ENCODE data around the gene PITX1.

The PITX1 gene

GRCh38 chr5:135062216-135063055 lies 28.4 kb upstream of the PITX1 start:
- DNase-seq (ENCODE audit: low read depth): no peak

GRCh38 chr5:135061001-135061400 lies 27.0 kb upstream of the PITX1 start:
- no peak for DNase-seq (ENCODE audit: low read depth)

GRCh38 chr5:135060021-135060420 lies 26.0 kb upstream of the PITX1 start:
- DNase-seq (ENCODE audit: low read depth): no peak

GRCh38 chr5:135059000-135059923 lies 25.2 kb upstream of the PITX1 start:
- DNase-seq (ENCODE audit: low read depth): no peak

- no peak for DNase-seq (ENCODE audit: low read depth)
These were observed 24.3 kb upstream of the PITX1 start for GRCh38 chr5:135058331-135058732.

GRCh38 chr5:135057233-135057632 lies 23.2 kb upstream of the PITX1 start:
- DNase-seq (ENCODE audit: low read depth): no peak

- no peak for DNase-seq (ENCODE audit: low read depth)
These were observed 22.4 kb upstream of the PITX1 start for GRCh38 chr5:135056316-135057030.

- no peak for DNase-seq (ENCODE audit: low read depth)
These were observed 21.4 kb upstream of the PITX1 start for GRCh38 chr5:135055396-135055795.

- DNase-seq (ENCODE audit: low read depth): no peak
These were observed 20.5 kb upstream of the PITX1 start for GRCh38 chr5:135054546-135054945.

- DNase-seq (ENCODE audit: low read depth): no peak
These were observed 20.0 kb upstream of the PITX1 start for GRCh38 chr5:135053989-135054388.

- no peak for DNase-seq (ENCODE audit: low read depth)
These were observed 19.2 kb upstream of the PITX1 start for GRCh38 chr5:135053278-135053677.

GRCh38 chr5:135052511-135053145 lies 18.6 kb upstream of the PITX1 start:
- no peak for DNase-seq (ENCODE audit: low read depth)

- no peak for DNase-seq (ENCODE audit: low read depth)
These were observed 17.8 kb upstream of the PITX1 start for GRCh38 chr5:135051872-135052271.

GRCh38 chr5:135051399-135051798 lies 17.4 kb upstream of the PITX1 start:
- no peak for DNase-seq (ENCODE audit: low read depth)

- no peak for DNase-seq (ENCODE audit: low read depth)
These were observed 16.3 kb upstream of the PITX1 start for GRCh38 chr5:135050244-135050767.

- no peak for DNase-seq (ENCODE audit: low read depth)
These were observed 14.9 kb upstream of the PITX1 start for GRCh38 chr5:135048930-135049329.

GRCh38 chr5:135048286-135048685 lies 14.3 kb upstream of the PITX1 start:
- no peak for DNase-seq (ENCODE audit: low read depth)

GRCh38 chr5:135047347-135047695 lies 13.3 kb upstream of the PITX1 start:
- DNase-seq (ENCODE audit: low read depth): no peak

GRCh38 chr5:135046661-135047346 lies 12.8 kb upstream of the PITX1 start:
- no peak for DNase-seq (ENCODE audit: low read depth)

- no peak for DNase-seq (ENCODE audit: low read depth)
These were observed 11.5 kb upstream of the PITX1 start for GRCh38 chr5:135045488-135045887.

- no peak for DNase-seq (ENCODE audit: low read depth)
These were observed 8.6 kb upstream of the PITX1 start for GRCh38 chr5:135042595-135042994.
